Keratinocyte (primary cell): ENCODE data around the gene LRRC37B. TPM values are rescaled to one million over a fixed set of nuclear protein-coding genes. Genes with fewer than 3 reads are reported as not detected.
"Not testable (repeated sequence)": the region's sequence is repeated elsewhere in the genome, so short reads cannot be mapped to it uniquely, and the experiment has no call there.

Experiments
- DNase-seq: peaks from one replicate; pipeline ENCODE4 v3.0.0-alpha.2; 2011; ENCODE audit warnings: low read depth, missing footprints, low spot score
- FAIRE-seq: peaks from 2 replicates; lab custom pipeline; 2011; peaks lifted over from hg19 to GRCh38; lab: Jason Lieb, UNC
- H2AFZ ChIP-seq: 2 replicates; pipeline ENCODE4 v1.6.0; 2012; ENCODE audit warnings: low read length, control low read depth, inconsistent platforms; ENCODE audit not compliant: control insufficient read depth
- H3K27ac ChIP-seq: 2 replicates; pipeline ENCODE4 v1.5.1; 2011; ENCODE audit warnings: low read length; ENCODE audit not compliant: control insufficient read depth, insufficient read depth
- H3K27me3 ChIP-seq: 3 replicates; pipeline ENCODE4 v1.6.0; 2011; ENCODE audit warnings: low read length; ENCODE audit not compliant: control insufficient read depth, insufficient read depth; ENCODE audit errors: extremely low read depth
- H3K36me3 ChIP-seq, 2 experiments: 2 replicates in 1 of 2; 3 replicates in 1 of 2; pipeline ENCODE4 v1.5.1; 2011; ENCODE audit warnings: low read length in 2 of 2, mild to moderate bottlenecking in 1 of 2; ENCODE audit not compliant: control insufficient read depth in 2 of 2, insufficient read depth in 2 of 2; ENCODE audit errors: extremely low read depth in 1 of 2
- H3K4me1 ChIP-seq: 3 replicates; pipeline ENCODE4 v1.5.1; 2011; ENCODE audit warnings: low read length; ENCODE audit not compliant: control insufficient read depth, insufficient read depth; ENCODE audit errors: extremely low read depth
- H3K4me2 ChIP-seq: 3 replicates; pipeline ENCODE4 v1.6.0; 2011; ENCODE audit warnings: low read depth, low read length; ENCODE audit not compliant: control insufficient read depth, insufficient read depth; ENCODE audit errors: extremely low read depth
- H3K4me3 ChIP-seq, 3 experiments: fragments of 200-600 bp in 1 of 3; sonication (generic) in 1 of 3; 2 replicates in 2 of 3; 3 replicates in 1 of 3; pipeline ENCODE4 v1.5.1; 2011 to 2016; ENCODE audit warnings: low read length in 3 of 3, mild to moderate bottlenecking in 3 of 3, control low read depth in 2 of 3, inconsistent platforms in 1 of 3, low read depth in 1 of 3, mixed read lengths in 1 of 3, mixed run types in 1 of 3, moderate library complexity in 1 of 3; ENCODE audit not compliant: control insufficient read depth in 2 of 3, insufficient read depth in 2 of 3; ENCODE audit errors: extremely low read depth in 1 of 3
- H3K79me2 ChIP-seq: 2 replicates; pipeline ENCODE4 v1.6.0; 2012; ENCODE audit warnings: low read length; ENCODE audit not compliant: control insufficient read depth, insufficient read depth
- H3K9ac ChIP-seq: 3 replicates; pipeline ENCODE4 v1.6.0; 2011; ENCODE audit warnings: low read length; ENCODE audit not compliant: control insufficient read depth, insufficient read depth; ENCODE audit errors: extremely low read depth
- H3K9me1 ChIP-seq: 3 replicates; pipeline ENCODE4 v1.6.0; 2011; ENCODE audit warnings: low read length; ENCODE audit not compliant: control insufficient read depth, insufficient read depth; ENCODE audit errors: extremely low read depth
- H3K9me3 ChIP-seq: 2 replicates; pipeline ENCODE4 v1.5.1; 2012; ENCODE audit warnings: low read depth, low read length; ENCODE audit not compliant: control insufficient read depth
- H4K20me1 ChIP-seq: 3 replicates; pipeline ENCODE4 v1.6.0; 2011; ENCODE audit warnings: low read length; ENCODE audit not compliant: control insufficient read depth, insufficient read depth; ENCODE audit errors: extremely low read depth
- dilution Hi-C: fragments of 300-500 bp; cut with MboI; formaldehyde crosslinking; loops from one replicate; pipeline ENCODE4 v1.7.0; 2020; ENCODE audit warnings: low sequenced_read_pairs; ENCODE audit not compliant: extremely low pct_ligation_motif_present
- polyA plus RNA-seq, 5 experiments: library from polyadenylated mRNA; depleted of rRNA in 3 of 5; stranded (reverse) in 3 of 5; stranded (forward) in 1 of 5; unstranded in 1 of 5; fragments of >200 nt; gene quantifications; 1 replicate in 1 of 5; 2 replicates in 3 of 5; 3 replicates in 1 of 5; pipeline versions ENCODE4 v1.2.1 to v1.2.3, GENCODE V29; 2011 to 2012; ENCODE audit warnings: missing spikeins in 2 of 5, low read depth in 1 of 5, low replicate concordance in 1 of 5

LRRC37B gene
- polyA plus RNA-seq, 1 donor (not counting 4 experiments of a cell fraction or from before 2014, with no cell fraction given): 9.9 TPM

DNA sequence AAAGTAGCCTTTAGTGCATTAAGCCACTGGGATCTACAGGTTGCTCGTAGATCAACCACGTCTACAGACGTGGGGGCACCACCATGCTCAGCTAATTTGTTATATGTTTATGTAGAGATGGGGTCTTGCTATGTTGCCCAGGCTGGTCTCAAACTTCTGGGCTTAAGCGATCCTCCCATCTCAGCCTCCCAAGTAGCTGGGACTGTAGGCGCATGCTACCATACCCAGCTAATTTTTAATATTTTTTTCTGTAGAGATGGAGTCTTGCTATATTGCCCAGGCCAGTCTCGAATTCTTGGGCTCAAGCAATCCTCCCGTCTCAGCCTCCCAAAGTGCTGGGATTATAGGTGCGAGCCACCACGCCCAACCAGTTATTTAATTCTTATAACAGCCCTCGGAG is 49.3 kb downstream of the LRRC37B start:
- DNase-seq, H3K9ac ChIP-seq, H3K36me3 ChIP-seq, dilution Hi-C loops, H3K4me1 ChIP-seq, H3K4me2 ChIP-seq, H4K20me1 ChIP-seq, H3K79me2 ChIP-seq, H3K9me1 ChIP-seq, H3K27me3 ChIP-seq, FAIRE-seq, H3K4me3 ChIP-seq, H2AFZ ChIP-seq, H3K9me3 ChIP-seq, H3K27ac ChIP-seq: not testable (repeated sequence)

- dilution Hi-C loops, H3K9me1 ChIP-seq, H4K20me1 ChIP-seq, H3K36me3 ChIP-seq, H3K79me2 ChIP-seq, H3K4me1 ChIP-seq, DNase-seq, H3K9me3 ChIP-seq, H3K27ac ChIP-seq, H3K4me2 ChIP-seq, H3K27me3 ChIP-seq, H3K4me3 ChIP-seq, FAIRE-seq, H3K9ac ChIP-seq, H2AFZ ChIP-seq: not testable (repeated sequence)
Measured at GRCh38 chr17:32057460-32058105, 50.4 kb downstream of the LRRC37B start.

DNA sequence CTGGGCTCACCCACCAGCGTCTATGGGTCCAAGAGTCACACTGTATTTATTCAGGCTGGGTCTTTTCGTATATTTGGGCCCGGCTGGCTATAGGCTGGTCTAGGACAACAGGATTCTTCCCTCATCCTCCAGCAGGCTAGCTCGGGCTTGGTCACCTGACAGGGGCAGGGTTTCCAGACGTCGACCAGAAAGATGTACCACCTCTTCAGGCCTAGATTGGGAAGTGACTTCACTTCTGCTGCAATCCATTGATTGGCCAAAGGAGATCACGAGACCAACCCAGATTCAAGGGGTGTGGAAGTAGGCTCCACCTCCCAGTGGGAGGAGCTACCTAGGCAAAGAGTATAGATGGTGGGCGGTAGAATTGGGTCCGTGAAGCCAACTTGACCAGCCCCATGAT is 53.5 kb downstream of the LRRC37B start:
- H3K4me2 ChIP-seq, H3K27ac ChIP-seq, H3K9me1 ChIP-seq, DNase-seq, H3K79me2 ChIP-seq, FAIRE-seq, H3K27me3 ChIP-seq, H4K20me1 ChIP-seq, H3K4me3 ChIP-seq, dilution Hi-C loops, H2AFZ ChIP-seq, H3K9ac ChIP-seq, H3K36me3 ChIP-seq, H3K4me1 ChIP-seq, H3K9me3 ChIP-seq: not testable (repeated sequence)

- H3K9ac ChIP-seq, FAIRE-seq, H3K36me3 ChIP-seq, H3K4me2 ChIP-seq, H3K9me3 ChIP-seq, H3K27ac ChIP-seq, H3K4me1 ChIP-seq, H3K79me2 ChIP-seq, H2AFZ ChIP-seq, H3K27me3 ChIP-seq, DNase-seq, H3K4me3 ChIP-seq, dilution Hi-C loops, H4K20me1 ChIP-seq, H3K9me1 ChIP-seq: not testable (repeated sequence)
Measured at GRCh38 chr17:32061840-32062239, 54.7 kb downstream of the LRRC37B start.

DNA sequence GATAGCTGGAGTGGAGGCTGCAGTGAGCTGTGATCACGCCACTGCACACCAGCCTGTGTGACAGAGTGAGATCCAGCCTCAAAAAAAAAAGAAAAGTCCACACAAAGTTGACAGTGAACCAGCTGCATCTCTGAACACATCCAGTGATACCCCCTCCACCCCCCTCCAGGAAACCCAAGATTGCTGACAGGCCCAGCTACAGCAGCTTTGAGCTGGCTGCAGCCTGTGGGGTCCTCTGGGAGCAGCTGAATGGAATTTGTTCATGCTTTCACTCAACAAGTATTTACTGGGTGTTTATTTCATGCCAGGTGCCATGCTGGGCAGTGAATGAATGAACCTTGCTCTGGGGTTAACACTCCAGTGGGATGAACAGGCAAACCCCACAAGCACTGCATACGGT is 56.9 kb downstream of the LRRC37B start:
- H3K9me3 ChIP-seq, FAIRE-seq, H4K20me1 ChIP-seq, H3K4me1 ChIP-seq, H3K79me2 ChIP-seq, H3K4me3 ChIP-seq, H3K9ac ChIP-seq, H3K36me3 ChIP-seq, dilution Hi-C loops, DNase-seq, H3K9me1 ChIP-seq, H3K27ac ChIP-seq, H3K4me2 ChIP-seq, H3K27me3 ChIP-seq, H2AFZ ChIP-seq: not testable (repeated sequence)
